DMS153 (cell line): ENCODE measurements around the gene LRRC8B.

Experiments used
- DNase-seq: peaks from one replicate; lab custom pipeline; 2025; lab: John Stamatoyannopoulos, UW

LRRC8B gene

GRCh38 chr1:89633800-89634625 is 109.4 kb downstream of the LRRC8B start:
- DNase-seq: no peak

DNA sequence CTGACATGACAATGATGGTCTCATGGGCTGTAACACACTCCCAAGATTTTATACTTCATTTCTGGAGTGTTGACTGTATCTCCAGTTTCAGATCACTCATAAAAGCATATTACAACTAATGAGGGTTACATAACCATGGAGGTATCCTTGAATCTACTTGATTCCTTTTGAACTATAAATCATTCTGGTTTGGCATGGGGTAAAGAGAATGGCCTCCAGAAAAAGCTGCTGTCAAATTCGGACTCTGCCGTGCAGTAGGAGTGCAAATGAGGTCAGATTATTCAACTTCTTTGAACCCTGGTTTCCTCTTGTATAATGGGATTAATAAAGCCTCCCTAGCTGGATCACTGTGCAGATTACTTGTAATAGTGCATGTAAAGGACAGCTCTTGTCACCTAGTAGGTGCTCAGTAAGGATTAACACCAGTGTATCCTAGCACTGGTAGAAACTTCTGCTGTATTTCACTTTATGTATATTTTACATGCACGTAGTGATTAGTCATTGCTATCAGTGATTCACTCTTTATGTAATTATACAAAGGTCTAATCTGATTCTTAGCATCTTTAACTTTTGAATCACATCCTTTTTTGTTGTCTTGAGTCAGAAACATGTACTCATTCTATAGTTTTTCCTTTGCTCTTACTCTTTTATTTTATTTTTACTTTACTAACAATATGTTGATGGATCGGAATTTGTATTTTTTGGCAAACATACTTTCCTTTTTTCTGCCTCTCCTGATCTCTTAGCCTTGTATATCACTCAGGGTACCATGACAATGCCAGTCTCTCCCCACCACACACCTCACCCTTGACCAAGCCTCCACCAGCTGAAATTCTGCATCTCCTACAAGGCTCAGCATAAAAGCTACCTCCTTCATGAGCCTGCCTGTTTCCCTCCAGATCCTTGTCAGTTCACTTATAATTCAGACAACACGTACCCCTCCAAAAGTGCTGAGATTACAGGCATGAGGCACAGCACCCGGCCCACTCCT is 111.5 kb downstream of the LRRC8B start:
- DNase-seq: no peak

DNA sequence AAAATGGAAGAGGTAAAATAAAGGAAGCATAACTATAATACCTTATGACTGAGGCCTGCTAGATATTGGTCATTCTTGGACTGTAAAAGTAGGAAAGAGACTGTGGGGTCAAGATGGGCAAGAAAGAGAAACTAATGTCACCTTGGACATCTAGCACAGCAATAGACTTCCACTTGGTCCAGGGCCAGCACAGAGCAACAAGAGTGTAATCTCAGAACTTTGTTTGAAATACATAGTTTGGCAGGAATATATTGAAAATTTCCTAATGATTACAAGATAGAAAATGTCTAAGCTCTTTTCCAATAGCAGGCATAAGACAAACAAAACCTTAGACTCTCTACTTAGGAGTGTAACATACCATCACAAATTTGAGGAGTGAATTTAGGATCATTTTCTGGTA is 112.9 kb downstream of the LRRC8B start:
- DNase-seq: no peak

DNA sequence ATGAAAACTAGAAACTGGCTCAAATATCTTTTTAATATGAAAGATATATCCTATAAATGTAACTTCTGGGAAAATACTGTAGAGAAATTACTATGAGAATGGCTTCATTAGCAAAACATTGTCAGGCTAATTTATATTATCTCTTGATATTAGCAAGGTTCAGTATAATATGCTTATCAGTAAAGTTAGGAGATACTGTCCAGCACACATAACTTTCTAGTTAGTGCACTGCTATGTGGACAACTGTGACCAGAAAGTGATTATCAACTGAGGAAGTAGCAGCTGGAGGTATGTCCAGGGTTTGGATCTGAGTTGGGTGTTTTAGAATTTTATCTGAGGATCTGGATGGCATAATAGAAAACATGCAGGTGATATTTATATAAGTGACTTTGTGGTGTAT is 115.8 kb downstream of the LRRC8B start:
- DNase-seq: no peak

- no peak for DNase-seq
Measured at GRCh38 chr1:89641781-89642180, 117.2 kb downstream of the LRRC8B start.

DNA sequence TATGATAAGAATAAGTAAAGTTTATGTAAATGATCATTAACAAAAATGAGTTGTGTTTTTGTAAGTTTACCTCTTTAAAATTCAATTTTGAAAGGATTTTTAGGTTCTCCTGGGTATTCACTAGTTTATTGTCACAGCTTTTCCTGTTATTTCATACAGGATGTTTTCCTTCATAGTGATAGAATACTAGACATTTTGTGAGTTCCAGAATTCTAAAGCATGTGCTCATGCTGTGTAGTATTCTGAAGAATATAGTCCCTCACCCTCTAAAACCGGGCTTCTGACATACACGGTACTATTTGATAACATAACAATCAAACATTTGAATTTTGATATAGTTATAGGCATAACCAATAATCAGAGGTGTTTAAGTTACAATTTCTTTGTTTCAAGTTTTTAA is 118.9 kb downstream of the LRRC8B start:
- no peak for DNase-seq

GRCh38 chr1:89644119-89644814 is 119.6 kb downstream of the LRRC8B start:
- no peak for DNase-seq

DNA sequence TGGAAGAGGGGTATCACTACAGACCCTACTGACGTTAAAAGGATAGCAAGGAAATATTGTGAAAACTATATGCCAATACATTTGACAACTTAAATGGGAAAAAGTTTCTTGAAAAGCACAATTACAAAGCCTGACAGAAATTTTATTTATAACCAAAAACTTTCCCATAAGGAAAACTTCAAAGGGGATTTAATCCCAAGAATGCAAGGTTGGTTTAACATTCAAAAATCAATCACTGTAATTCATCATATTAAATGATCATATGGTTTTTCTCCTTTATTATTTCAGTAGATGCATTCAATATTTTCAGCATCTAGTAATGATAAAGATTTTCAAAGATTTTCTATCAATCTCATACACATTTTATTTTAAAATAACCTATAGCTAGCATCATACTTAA is 121.6 kb downstream of the LRRC8B start:
- DNase-seq: no peak
